ENCODE measurements around the gene NT5DC1.
A peak's percentile ranks its signal among the peaks of the same experiment; 100 is the strongest.

Gene NT5DC1

GRCh38 chr6:116251568-116252384 is 151.1 kb downstream of the NT5DC1 start:
- DNase-seq = no peak

GRCh38 chr6:116253188-116253504 is 152.5 kb downstream of the NT5DC1 start:
- DNase-seq = no peak

- DNase-seq = peak; percentile 88
Measured at GRCh38 chr6:116253505-116254296, 153.0 kb downstream of the NT5DC1 start, which contains the start of gene TSPYL4. Gene TSPYL4 (minus strand): TSS chr6:116254075. CDS start chr6:116254008, 67 bp downstream.

- no peak for DNase-seq
Measured at GRCh38 chr6:116254297-116255056, 153.8 kb downstream of the NT5DC1 start.

- DNase-seq = no peak
Measured at GRCh38 chr6:116255246-116255800, 154.7 kb downstream of the NT5DC1 start.

- no peak for DNase-seq
Measured at GRCh38 chr6:116256694-116257093, 156.0 kb downstream of the NT5DC1 start.

- no peak for DNase-seq
Measured at GRCh38 chr6:116258520-116258919, 157.9 kb downstream of the NT5DC1 start.

GRCh38 chr6:116263353-116263752 is 162.7 kb downstream of the NT5DC1 start:
- DNase-seq = no peak

- peak; percentile 74 for DNase-seq
Measured at GRCh38 chr6:116265041-116265829, 164.6 kb downstream of the NT5DC1 start.

GRCh38 chr6:116266803-116267202 is 166.2 kb downstream of the NT5DC1 start:
- no peak for DNase-seq

GRCh38 chr6:116267836-116268588 is 167.4 kb downstream of the NT5DC1 start:
- no peak for DNase-seq

GRCh38 chr6:116268589-116269293 is 168.1 kb downstream of the NT5DC1 start:
- DNase-seq = peak; percentile 29

GRCh38 chr6:116271149-116271708 is 170.6 kb downstream of the NT5DC1 start:
- DNase-seq = no peak

GRCh38 chr6:116277124-116277523 is 176.5 kb downstream of the NT5DC1 start:
- DNase-seq = no peak

- DNase-seq = no peak
Measured at GRCh38 chr6:116278481-116278829, 177.8 kb downstream of the NT5DC1 start.

GRCh38 chr6:116278854-116279231 is 178.2 kb downstream of the NT5DC1 start:
- no peak for DNase-seq

- DNase-seq = peak; percentile 89
Measured at GRCh38 chr6:116279232-116280160, 178.8 kb downstream of the NT5DC1 start, which contains the start of gene TSPYL1. Gene TSPYL1 (minus strand): TSS chr6:116279930. CDS start chr6:116279830, 100 bp downstream.

- no peak for DNase-seq
Measured at GRCh38 chr6:116280161-116280932, 179.7 kb downstream of the NT5DC1 start.

Data from COR-L47 (cell line).